WERI-Rb-1 (cell line): Measurements from ENCODE around the gene SLC66A3.

Source experiments
- DNase-seq: peaks from one replicate; pipeline ENCODE4 v3.0.0-alpha.2; 2020
- H3K27ac ChIP-seq: fragments of 250-450 bp; sonication (Bioruptor Pico); 2 replicates; pipeline ENCODE4 v1.5.1; 2020; ENCODE audit warnings: mild to moderate bottlenecking, moderate library complexity
- H3K27me3 ChIP-seq: fragments of 250-450 bp; sonication (Bioruptor Pico); 2 replicates; pipeline ENCODE4 v1.5.1; 2021; ENCODE audit warnings: mild to moderate bottlenecking, low read depth, moderate library complexity; ENCODE audit not compliant: insufficient read depth, severe bottlenecking
- H3K36me3 ChIP-seq: fragments of 250-450 bp; sonication (Bioruptor Pico); 2 replicates; pipeline ENCODE4 v1.5.1; 2020; ENCODE audit warnings: mild to moderate bottlenecking, moderate library complexity
- H3K4me3 ChIP-seq: 2 replicates; pipeline ENCODE4 v1.5.1; 2011; ENCODE audit warnings: low read depth, mild to moderate bottlenecking, control low read depth, low read length
- H3K9me3 ChIP-seq: fragments of 250-450 bp; sonication (Bioruptor Pico); 2 replicates; pipeline ENCODE4 v1.5.1; 2021; ENCODE audit warnings: mild to moderate bottlenecking, moderate library complexity; ENCODE audit not compliant: severe bottlenecking
- CTCF ChIP-seq: IDR thresholded peaks from 2 replicates; pipeline ENCODE4 v1.5.1; 2011; ENCODE audit warnings: low read depth, mild to moderate bottlenecking, control low read depth, inconsistent platforms, low read length

The SLC66A3 gene

GRCh38 chr2:11132036-11132671 lies 23.1 kb upstream of the SLC66A3 start:
- Histone ChIP-seq H3K27me3 (no peaks in the 10 kb centered on the region), H3K4me3 (no peak overlapping the region), H3K27ac (no peak overlapping the region), H3K36me3 (no peaks in the 10 kb centered on the region), H3K9me3 (no peaks in the 10 kb centered on the region)
- TF ChIP-seq CTCF, result no peak
- no peak for DNase-seq

GRCh38 chr2:11133238-11133935 lies 21.9 kb upstream of the SLC66A3 start:
- Histone ChIP-seq H3K9me3 (no peaks in the 10 kb centered on the region), H3K27ac (peak overlapping the region; percentile 70), H3K4me3 (peak overlapping the region; percentile 55), H3K36me3 (no peaks in the 10 kb centered on the region), H3K27me3 (no peaks in the 10 kb centered on the region)
- no peak for TF ChIP-seq CTCF
- peak; percentile 94 for DNase-seq

- DNase-seq, result no peak
- H3K9me3 ChIP-seq, result no peaks in the 10 kb centered on the region
These were observed 21.3 kb upstream of the SLC66A3 start for GRCh38 chr2:11133936-11134320.

GRCh38 chr2:11134349-11134748 lies 20.9 kb upstream of the SLC66A3 start:
- TF ChIP-seq CTCF, result no peak
- H3K27ac ChIP-seq, result peak overlapping the region; percentile 70
- no peak for DNase-seq
- H3K9me3 ChIP-seq, result no peaks in the 10 kb centered on the region
- H3K27me3 ChIP-seq, result no peaks in the 10 kb centered on the region
- H3K36me3 ChIP-seq, result no peaks in the 10 kb centered on the region
- H3K4me3 ChIP-seq, result no peak overlapping the region

More at GRCh38 chr2:11133936-11134320, 21.3 kb upstream of the SLC66A3 start:
- Histone ChIP-seq H3K27ac (peak overlapping the region; percentile 70), H3K27me3 (no peaks in the 10 kb centered on the region), H3K36me3 (no peaks in the 10 kb centered on the region), H3K4me3 (peak overlapping the region; percentile 55)
- no peak for TF ChIP-seq CTCF

- no peak overlapping the region for H3K27ac ChIP-seq
- no peak overlapping the region for H3K4me3 ChIP-seq
- H3K27me3 ChIP-seq, result no peaks in the 10 kb centered on the region
- DNase-seq, result no peak
- H3K36me3 ChIP-seq, result no peaks in the 10 kb centered on the region
- TF ChIP-seq CTCF, result no peak
- H3K9me3 ChIP-seq, result no peaks in the 10 kb centered on the region
These were observed 14.8 kb upstream of the SLC66A3 start for GRCh38 chr2:11140492-11140891.
